ENCODE measurements around the gene SLC25A45.

The SLC25A45 gene

GRCh38 chr11:65377777-65378176 lies 4.7 kb downstream of the SLC25A45 start:
- Mint-ChIP-seq H3K27ac (peak overlapping the region; percentile 40), H3K4me3 (no peak overlapping the region)

GRCh38 chr11:65377036-65377435 lies 5.4 kb downstream of the SLC25A45 start:
- Mint-ChIP-seq H3K27me3 (no peaks in the 10 kb centered on the region), H3K36me3 (ENCODE audit: low read depth) (no peaks in the 10 kb centered on the region), H3K4me1 (ENCODE audit: low read depth) (peaks cover 14% of the 10 kb centered on the region), H3K9me3 (no peaks in the 10 kb centered on the region), H3K4me3 (no peak overlapping the region), H3K27ac (no peak overlapping the region)

More at GRCh38 chr11:65377777-65378176, 4.7 kb downstream of the SLC25A45 start:
- Mint-ChIP-seq H3K9me3 (no peaks in the 10 kb centered on the region), H3K27me3 (no peaks in the 10 kb centered on the region), H3K4me1 (ENCODE audit: low read depth) (peaks cover 19% of the 10 kb centered on the region), H3K36me3 (ENCODE audit: low read depth) (no peaks in the 10 kb centered on the region)

- Mint-ChIP-seq H3K36me3 (ENCODE audit: low read depth) (no peaks in the 10 kb centered on the region), H3K27ac (no peak overlapping the region), H3K9me3 (no peaks in the 10 kb centered on the region), H3K4me3 (no peak overlapping the region), H3K27me3 (no peaks in the 10 kb centered on the region), H3K4me1 (ENCODE audit: low read depth) (peaks cover 6% of the 10 kb centered on the region)
Observed at GRCh38 chr11:65376138-65376713, 6.2 kb downstream of the SLC25A45 start.

GRCh38 chr11:65375012-65375411 lies 7.4 kb downstream of the SLC25A45 start:
- H3K36me3 Mint-ChIP-seq (ENCODE audit: low read depth) = no peaks in the 10 kb centered on the region
- H3K4me3 Mint-ChIP-seq = no peak overlapping the region
- H3K27me3 Mint-ChIP-seq = no peaks in the 10 kb centered on the region
- no peaks in the 10 kb centered on the region for H3K9me3 Mint-ChIP-seq
- H3K27ac Mint-ChIP-seq = no peak overlapping the region
- peaks cover under 1% of the 10 kb centered on the region for H3K4me1 Mint-ChIP-seq (ENCODE audit: low read depth)

- Mint-ChIP-seq H3K27me3 (no peaks in the 10 kb centered on the region), H3K36me3 (ENCODE audit: low read depth) (no peaks in the 10 kb centered on the region), H3K27ac (no peak overlapping the region), H3K9me3 (no peaks in the 10 kb centered on the region), H3K4me3 (no peak overlapping the region), H3K4me1 (ENCODE audit: low read depth) (no peaks in the 10 kb centered on the region)
Observed at GRCh38 chr11:65373839-65374580, 8.4 kb downstream of the SLC25A45 start.

GRCh38 chr11:65370659-65371049 lies 11.8 kb downstream of the SLC25A45 start:
- Mint-ChIP-seq H3K4me3 (no peak overlapping the region), H3K9me3 (no peaks in the 10 kb centered on the region), H3K4me1 (ENCODE audit: low read depth) (no peaks in the 10 kb centered on the region), H3K27me3 (no peaks in the 10 kb centered on the region), H3K27ac (peak overlapping the region; percentile 31), H3K36me3 (ENCODE audit: low read depth) (no peaks in the 10 kb centered on the region)

GRCh38 chr11:65366340-65366773 lies 16.1 kb downstream of the SLC25A45 start:
- H3K4me1 Mint-ChIP-seq (ENCODE audit: low read depth) = peaks cover 10% of the 10 kb centered on the region
- H3K36me3 Mint-ChIP-seq (ENCODE audit: low read depth) = no peaks in the 10 kb centered on the region
- H3K27me3 Mint-ChIP-seq = no peaks in the 10 kb centered on the region
- no peaks in the 10 kb centered on the region for H3K9me3 Mint-ChIP-seq
- no peak overlapping the region for H3K27ac Mint-ChIP-seq
- no peak overlapping the region for H3K4me3 Mint-ChIP-seq

GRCh38 chr11:65363770-65364169 lies 18.7 kb downstream of the SLC25A45 start:
- no peak overlapping the region for H3K4me3 Mint-ChIP-seq
- no peak overlapping the region for H3K27ac Mint-ChIP-seq
- no peaks in the 10 kb centered on the region for H3K36me3 Mint-ChIP-seq (ENCODE audit: low read depth)
- H3K9me3 Mint-ChIP-seq = no peaks in the 10 kb centered on the region
- H3K4me1 Mint-ChIP-seq (ENCODE audit: low read depth) = peaks cover 10% of the 10 kb centered on the region
- H3K27me3 Mint-ChIP-seq = no peaks in the 10 kb centered on the region

- Mint-ChIP-seq H3K36me3 (ENCODE audit: low read depth) (no peaks in the 10 kb centered on the region), H3K9me3 (no peaks in the 10 kb centered on the region), H3K27me3 (no peaks in the 10 kb centered on the region), H3K4me3 (no peak overlapping the region), H3K4me1 (ENCODE audit: low read depth) (peaks cover 10% of the 10 kb centered on the region), H3K27ac (no peak overlapping the region)
Observed at GRCh38 chr11:65362966-65363365, 19.5 kb downstream of the SLC25A45 start.

GRCh38 chr11:65362320-65362931 lies 20.0 kb downstream of the SLC25A45 start:
- Mint-ChIP-seq H3K36me3 (ENCODE audit: low read depth) (no peaks in the 10 kb centered on the region), H3K9me3 (no peaks in the 10 kb centered on the region), H3K27me3 (no peaks in the 10 kb centered on the region), H3K27ac (peak overlapping the region; percentile 68), H3K4me1 (ENCODE audit: low read depth) (peaks cover 10% of the 10 kb centered on the region), H3K4me3 (peak overlapping the region; percentile 12)

GRCh38 chr11:65357856-65358356 lies 24.5 kb downstream of the SLC25A45 start:
- Mint-ChIP-seq H3K4me1 (ENCODE audit: low read depth) (peaks cover 24% of the 10 kb centered on the region), H3K4me3 (no peak overlapping the region), H3K9me3 (no peaks in the 10 kb centered on the region), H3K36me3 (ENCODE audit: low read depth) (peaks cover 1% of the 10 kb centered on the region), H3K27ac (no peak overlapping the region), H3K27me3 (no peaks in the 10 kb centered on the region)

- Mint-ChIP-seq H3K4me1 (ENCODE audit: low read depth) (peaks cover 15% of the 10 kb centered on the region), H3K4me3 (peak overlapping the region; percentile 65), H3K9me3 (no peaks in the 10 kb centered on the region), H3K27me3 (no peaks in the 10 kb centered on the region), H3K36me3 (ENCODE audit: low read depth) (peaks cover 15% of the 10 kb centered on the region), H3K27ac (no peak overlapping the region)
Observed at GRCh38 chr11:65356394-65356972, 26.0 kb downstream of the SLC25A45 start.

- H3K9me3 Mint-ChIP-seq = no peaks in the 10 kb centered on the region
- H3K27ac Mint-ChIP-seq = no peak overlapping the region
- H3K27me3 Mint-ChIP-seq = no peaks in the 10 kb centered on the region
- peak overlapping the region; percentile 86 for H3K4me3 Mint-ChIP-seq
- H3K4me1 Mint-ChIP-seq (ENCODE audit: low read depth) = peaks cover 15% of the 10 kb centered on the region
- peaks cover 15% of the 10 kb centered on the region for H3K36me3 Mint-ChIP-seq (ENCODE audit: low read depth)
Observed at GRCh38 chr11:65355776-65356393, 26.6 kb downstream of the SLC25A45 start.

GRCh38 chr11:65355013-65355775 lies 27.3 kb downstream of the SLC25A45 start:
- Mint-ChIP-seq H3K27me3 (no peaks in the 10 kb centered on the region), H3K4me3 (peak overlapping the region; percentile 86), H3K4me1 (ENCODE audit: low read depth) (peaks cover 15% of the 10 kb centered on the region), H3K9me3 (no peaks in the 10 kb centered on the region), H3K36me3 (ENCODE audit: low read depth) (peaks cover 16% of the 10 kb centered on the region), H3K27ac (no peak overlapping the region)

All from stimulated activated naive CD8-positive, alpha-beta T cell treated with anti-CD3 and anti-CD28 coated beads, Interleukin-15, Interleukin-2, amounts not matched to agents 100 ng/mL and 50 ng/mL, for 24 hours (primary cell).